ENCODE measurements around the gene KDM3A.

Gene KDM3A

GRCh38 chr2:86429335-86429734, 11.8 kb upstream of the KDM3A start:
- H3K9me3 ChIP-seq (ENCODE audit: insufficient read depth, low read depth, low read length) = peaks cover 4% of the 10 kb centered on the region
- H3K23ac ChIP-seq (ENCODE audit: low read length) = no peak overlapping the region
- no peak overlapping the region for H4K8ac ChIP-seq (ENCODE audit: low read depth, low read length)
- H3K9ac ChIP-seq (ENCODE audit: low read length) = no peak overlapping the region
- H3K27ac ChIP-seq (ENCODE audit: low read depth, low read length) = no peak overlapping the region
- no peak overlapping the region for H3K4ac ChIP-seq (ENCODE audit: low read depth, low read length)
- no peaks in the 10 kb centered on the region for H3K79me2 ChIP-seq (ENCODE audit: control insufficient read depth, insufficient read depth, low read length, poor library complexity)
- no peaks in the 10 kb centered on the region for H3K79me1 ChIP-seq (ENCODE audit: low read length)
- no peak for DNase-seq
- no peak overlapping the region for H3K14ac ChIP-seq (ENCODE audit: low read length)
- no peak overlapping the region for H2AK5ac ChIP-seq (ENCODE audit: low read length)
- no peaks in the 10 kb centered on the region for H3K27me3 ChIP-seq (ENCODE audit: insufficient read depth, low read length)
- H3K4me3 ChIP-seq (ENCODE audit: low read depth, low read length) = no peak overlapping the region
- no peak overlapping the region for H3K4me2 ChIP-seq (ENCODE audit: low read length)
- H2AFZ ChIP-seq (ENCODE audit: insufficient read depth, low read length, poor library complexity) = no peak overlapping the region
- no peak overlapping the region for H3K18ac ChIP-seq (ENCODE audit: low read length)
- no CpG with 5 or more reads among the region's 1 CpG for WGBS (ENCODE audit: extremely low coverage, insufficient coverage, insufficient read length)
- no peaks in the 10 kb centered on the region for H3K36me3 ChIP-seq (ENCODE audit: control insufficient read depth in 1 of 2, insufficient read depth in 2 of 2, low read length in 2 of 2)
- no peak overlapping the region for H2BK120ac ChIP-seq (ENCODE audit: insufficient read depth, low read length, poor library complexity)
- H3K4me1 ChIP-seq (ENCODE audit: control insufficient read depth in 1 of 2, insufficient read depth in 2 of 2, low read length in 2 of 2) = no peaks in the 10 kb centered on the region
- H4K12ac ChIP-seq (ENCODE audit: low read depth, low read length) = no peak overlapping the region
- no peak overlapping the region for H4K91ac ChIP-seq (ENCODE audit: low read depth, low read length)
- H2BK5ac ChIP-seq (ENCODE audit: low read depth, low read length, poor library complexity) = no peak overlapping the region
- H2BK12ac ChIP-seq (ENCODE audit: low read length) = no peak overlapping the region

DNA sequence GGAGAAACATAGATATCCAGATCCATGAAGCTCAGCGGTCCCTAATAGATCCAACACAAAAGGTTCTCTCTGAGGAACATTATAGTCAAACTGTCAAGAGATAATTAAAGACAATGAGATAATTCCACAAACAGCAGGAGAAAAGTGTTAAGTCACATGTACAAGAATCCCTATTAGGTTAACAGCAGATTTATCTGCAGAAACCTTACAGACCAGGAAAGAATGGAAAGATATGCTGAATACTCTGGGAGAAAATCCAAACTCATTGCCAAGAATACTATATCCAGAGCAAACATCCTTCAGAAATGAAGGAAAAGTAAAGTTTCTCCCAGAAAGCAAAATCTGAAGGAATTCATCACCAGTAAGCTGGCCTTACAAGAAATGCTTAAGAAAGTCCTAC, 10.8 kb upstream of the KDM3A start:
- no peak overlapping the region for H3K14ac ChIP-seq (ENCODE audit: low read length)
- no peaks in the 10 kb centered on the region for H3K79me2 ChIP-seq (ENCODE audit: control insufficient read depth, insufficient read depth, low read length, poor library complexity)
- H3K18ac ChIP-seq (ENCODE audit: low read length) = no peak overlapping the region
- H2BK5ac ChIP-seq (ENCODE audit: low read depth, low read length, poor library complexity) = no peak overlapping the region
- peaks cover 4% of the 10 kb centered on the region for H3K9me3 ChIP-seq (ENCODE audit: insufficient read depth, low read depth, low read length)
- H3K23ac ChIP-seq (ENCODE audit: low read length) = no peak overlapping the region
- no peak overlapping the region for H3K4me3 ChIP-seq (ENCODE audit: low read depth, low read length)
- no peak overlapping the region for H2AK5ac ChIP-seq (ENCODE audit: low read length)
- H2BK12ac ChIP-seq (ENCODE audit: low read length) = no peak overlapping the region
- WGBS (ENCODE audit: extremely low coverage, insufficient coverage, insufficient read length) = no CpG with 5 or more reads among the region's 1 CpG
- H3K9ac ChIP-seq (ENCODE audit: low read length) = no peak overlapping the region
- H4K8ac ChIP-seq (ENCODE audit: low read depth, low read length) = no peak overlapping the region
- H3K4me1 ChIP-seq (ENCODE audit: control insufficient read depth in 1 of 2, insufficient read depth in 2 of 2, low read length in 2 of 2) = no peaks in the 10 kb centered on the region
- no peak overlapping the region for H3K4ac ChIP-seq (ENCODE audit: low read depth, low read length)
- no peaks in the 10 kb centered on the region for H3K79me1 ChIP-seq (ENCODE audit: low read length)
- H2BK120ac ChIP-seq (ENCODE audit: insufficient read depth, low read length, poor library complexity) = no peak overlapping the region
- DNase-seq = no peak
- H3K27me3 ChIP-seq (ENCODE audit: insufficient read depth, low read length) = no peaks in the 10 kb centered on the region
- no peak overlapping the region for H2AFZ ChIP-seq (ENCODE audit: insufficient read depth, low read length, poor library complexity)
- no peaks in the 10 kb centered on the region for H3K36me3 ChIP-seq (ENCODE audit: control insufficient read depth in 1 of 2, insufficient read depth in 2 of 2, low read length in 2 of 2)
- H3K4me2 ChIP-seq (ENCODE audit: low read length) = no peak overlapping the region
- no peak overlapping the region for H4K91ac ChIP-seq (ENCODE audit: low read depth, low read length)
- H4K12ac ChIP-seq (ENCODE audit: low read depth, low read length) = no peak overlapping the region
- H3K27ac ChIP-seq (ENCODE audit: low read depth, low read length) = no peak overlapping the region

GRCh38 chr2:86433137-86433536, 8.0 kb upstream of the KDM3A start:
- Histone ChIP-seq H3K9me3 (ENCODE audit: insufficient read depth, low read depth, low read length) (peaks cover 6% of the 10 kb centered on the region), H3K14ac (ENCODE audit: low read length) (no peak overlapping the region), H3K27ac (ENCODE audit: low read depth, low read length) (no peak overlapping the region), H3K4ac (ENCODE audit: low read depth, low read length) (no peak overlapping the region), H4K12ac (ENCODE audit: low read depth, low read length) (no peak overlapping the region), H2BK120ac (ENCODE audit: insufficient read depth, low read length, poor library complexity) (no peak overlapping the region), H4K8ac (ENCODE audit: low read depth, low read length) (no peak overlapping the region), H4K91ac (ENCODE audit: low read depth, low read length) (no peak overlapping the region), H2BK12ac (ENCODE audit: low read length) (no peak overlapping the region), H2BK5ac (ENCODE audit: low read depth, low read length, poor library complexity) (no peak overlapping the region), H3K79me1 (ENCODE audit: low read length) (no peaks in the 10 kb centered on the region), H3K27me3 (ENCODE audit: insufficient read depth, low read length) (no peaks in the 10 kb centered on the region), H3K4me1 (ENCODE audit: control insufficient read depth in 1 of 2, insufficient read depth in 2 of 2, low read length in 2 of 2) (no peaks in the 10 kb centered on the region), H3K23ac (ENCODE audit: low read length) (no peak overlapping the region), H2AFZ (ENCODE audit: insufficient read depth, low read length, poor library complexity) (no peak overlapping the region), H3K36me3 (ENCODE audit: control insufficient read depth in 1 of 2, insufficient read depth in 2 of 2, low read length in 2 of 2) (no peaks in the 10 kb centered on the region), H3K9ac (ENCODE audit: low read length) (no peak overlapping the region), H3K4me3 (ENCODE audit: low read depth, low read length) (no peak overlapping the region), H3K4me2 (ENCODE audit: low read length) (no peak overlapping the region), H3K79me2 (ENCODE audit: control insufficient read depth, insufficient read depth, low read length, poor library complexity) (no peaks in the 10 kb centered on the region), H2AK5ac (ENCODE audit: low read length) (no peak overlapping the region), H3K18ac (ENCODE audit: low read length) (no peak overlapping the region)
- WGBS (ENCODE audit: extremely low coverage, insufficient coverage, insufficient read length) = no CpG with 5 or more reads among the region's 1 CpG
- DNase-seq = no peak

DNA sequence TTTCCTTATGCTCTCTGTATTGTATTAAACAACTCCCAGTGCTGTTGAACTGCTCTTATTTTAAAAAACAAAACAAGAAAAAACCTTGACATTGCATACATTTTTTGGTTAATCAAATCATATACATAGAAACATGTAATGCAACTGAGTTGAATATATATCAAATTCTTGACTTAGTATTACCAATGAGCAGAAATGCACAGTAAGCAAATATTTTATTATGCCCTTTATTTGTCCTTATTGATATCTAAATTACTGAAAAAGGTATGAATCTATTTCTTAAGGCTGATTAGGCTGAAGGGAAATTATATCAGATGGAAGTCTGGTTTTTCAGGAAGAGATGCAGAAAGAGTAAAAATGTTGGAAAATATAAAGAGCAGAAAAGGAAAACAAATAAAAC, 6.9 kb upstream of the KDM3A start:
- H2BK120ac ChIP-seq (ENCODE audit: insufficient read depth, low read length, poor library complexity) = no peak overlapping the region
- no peak overlapping the region for H3K4me3 ChIP-seq (ENCODE audit: low read depth, low read length)
- H2AFZ ChIP-seq (ENCODE audit: insufficient read depth, low read length, poor library complexity) = no peak overlapping the region
- no peak overlapping the region for H3K4ac ChIP-seq (ENCODE audit: low read depth, low read length)
- no peaks in the 10 kb centered on the region for H3K36me3 ChIP-seq (ENCODE audit: control insufficient read depth in 1 of 2, insufficient read depth in 2 of 2, low read length in 2 of 2)
- DNase-seq = no peak
- no peaks in the 10 kb centered on the region for H3K27me3 ChIP-seq (ENCODE audit: insufficient read depth, low read length)
- H2BK12ac ChIP-seq (ENCODE audit: low read length) = no peak overlapping the region
- H3K27ac ChIP-seq (ENCODE audit: low read depth, low read length) = no peak overlapping the region
- no peak overlapping the region for H3K18ac ChIP-seq (ENCODE audit: low read length)
- no peak overlapping the region for H3K9ac ChIP-seq (ENCODE audit: low read length)
- H3K9me3 ChIP-seq (ENCODE audit: insufficient read depth, low read depth, low read length) = peaks cover 2% of the 10 kb centered on the region
- no peak overlapping the region for H4K12ac ChIP-seq (ENCODE audit: low read depth, low read length)
- H4K91ac ChIP-seq (ENCODE audit: low read depth, low read length) = no peak overlapping the region
- no peak overlapping the region for H3K23ac ChIP-seq (ENCODE audit: low read length)
- H3K4me2 ChIP-seq (ENCODE audit: low read length) = no peak overlapping the region
- H3K79me1 ChIP-seq (ENCODE audit: low read length) = no peaks in the 10 kb centered on the region
- H2AK5ac ChIP-seq (ENCODE audit: low read length) = no peak overlapping the region
- no peak overlapping the region for H2BK5ac ChIP-seq (ENCODE audit: low read depth, low read length, poor library complexity)
- H3K14ac ChIP-seq (ENCODE audit: low read length) = no peak overlapping the region
- H3K4me1 ChIP-seq (ENCODE audit: control insufficient read depth in 1 of 2, insufficient read depth in 2 of 2, low read length in 2 of 2) = no peaks in the 10 kb centered on the region
- no peak overlapping the region for H4K8ac ChIP-seq (ENCODE audit: low read depth, low read length)
- no peaks in the 10 kb centered on the region for H3K79me2 ChIP-seq (ENCODE audit: control insufficient read depth, insufficient read depth, low read length, poor library complexity)

- Histone ChIP-seq H3K4me1 (ENCODE audit: control insufficient read depth in 1 of 2, insufficient read depth in 2 of 2, low read length in 2 of 2) (no peaks in the 10 kb centered on the region), H3K36me3 (ENCODE audit: control insufficient read depth in 1 of 2, insufficient read depth in 2 of 2, low read length in 2 of 2) (no peaks in the 10 kb centered on the region), H3K18ac (ENCODE audit: low read length) (no peak overlapping the region), H3K9me3 (ENCODE audit: insufficient read depth, low read depth, low read length) (peaks cover 2% of the 10 kb centered on the region), H2BK12ac (ENCODE audit: low read length) (no peak overlapping the region), H2AK5ac (ENCODE audit: low read length) (no peak overlapping the region), H3K27me3 (ENCODE audit: insufficient read depth, low read length) (no peaks in the 10 kb centered on the region), H2BK5ac (ENCODE audit: low read depth, low read length, poor library complexity) (no peak overlapping the region), H3K23ac (ENCODE audit: low read length) (no peak overlapping the region), H3K4me2 (ENCODE audit: low read length) (no peak overlapping the region), H3K14ac (ENCODE audit: low read length) (no peak overlapping the region), H2BK120ac (ENCODE audit: insufficient read depth, low read length, poor library complexity) (no peak overlapping the region), H3K79me1 (ENCODE audit: low read length) (no peaks in the 10 kb centered on the region), H3K4ac (ENCODE audit: low read depth, low read length) (no peak overlapping the region), H3K27ac (ENCODE audit: low read depth, low read length) (no peak overlapping the region), H4K91ac (ENCODE audit: low read depth, low read length) (no peak overlapping the region), H4K12ac (ENCODE audit: low read depth, low read length) (no peak overlapping the region), H4K8ac (ENCODE audit: low read depth, low read length) (no peak overlapping the region), H2AFZ (ENCODE audit: insufficient read depth, low read length, poor library complexity) (no peak overlapping the region), H3K9ac (ENCODE audit: low read length) (no peak overlapping the region), H3K79me2 (ENCODE audit: control insufficient read depth, insufficient read depth, low read length, poor library complexity) (no peaks in the 10 kb centered on the region), H3K4me3 (ENCODE audit: low read depth, low read length) (no peak overlapping the region)
- DNase-seq = no peak
- WGBS (ENCODE audit: extremely low coverage, insufficient coverage, insufficient read length) = no CpG with 5 or more reads among the region's 4 CpGs
These were observed 5.6 kb upstream of the KDM3A start for GRCh38 chr2:86435531-86435930.
